GDM1 (cell line): ENCODE results near the gene CABP4.
"Not testable (repeated sequence)": the region's sequence is repeated elsewhere in the genome, so short reads cannot be mapped to it uniquely, and the experiment has no call there.

ENCODE experiments used
- DNase-seq: peaks from one replicate; lab custom pipeline; 2025; lab: John Stamatoyannopoulos, UW

The CABP4 gene

DNA sequence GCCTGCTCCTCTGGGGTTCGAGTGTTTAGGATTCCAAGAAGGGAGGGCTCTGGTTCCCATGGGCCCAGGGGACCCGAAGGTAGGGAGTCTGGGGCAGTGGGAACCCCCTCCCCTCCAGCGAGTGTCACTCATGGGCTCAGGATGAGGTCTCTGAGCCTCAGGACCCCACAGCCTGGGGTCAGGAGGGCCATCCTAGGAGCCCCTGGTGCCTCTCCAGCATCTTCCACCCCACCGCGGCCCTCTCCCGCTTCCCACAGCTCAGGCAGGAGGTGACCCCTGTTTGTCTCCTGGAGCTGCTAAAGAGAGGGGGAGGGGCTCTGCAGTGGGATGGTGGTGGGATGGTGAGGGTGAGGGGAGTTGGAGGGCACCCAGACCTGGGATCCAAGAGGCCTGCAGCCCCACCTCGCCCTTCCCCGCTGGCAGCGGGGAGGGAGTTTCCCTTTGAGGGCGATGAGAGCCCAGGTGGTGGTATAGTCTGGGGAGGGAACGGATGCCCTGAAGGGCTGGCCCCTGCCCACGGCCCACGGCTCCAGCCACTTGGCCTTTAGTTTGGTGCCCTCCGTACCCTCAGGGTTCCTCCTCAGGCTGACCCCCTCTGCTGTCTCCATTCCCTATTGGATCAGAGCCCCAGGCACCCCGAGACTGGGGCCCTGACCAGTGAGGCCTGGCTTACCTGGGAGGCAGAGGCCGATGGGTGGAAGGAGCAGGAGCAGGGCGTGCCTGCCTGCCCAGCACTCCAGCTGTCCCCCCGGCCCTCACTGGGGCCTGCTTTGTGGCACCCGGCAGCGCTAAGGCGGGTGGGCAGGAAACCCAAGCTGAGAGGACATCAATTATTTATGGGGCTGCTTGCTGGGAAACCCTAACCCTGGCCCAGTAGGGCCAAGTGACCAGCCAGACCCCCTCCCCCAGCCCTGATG is 1.1 kb upstream of the CABP4 start:
- no peak for DNase-seq

DNA sequence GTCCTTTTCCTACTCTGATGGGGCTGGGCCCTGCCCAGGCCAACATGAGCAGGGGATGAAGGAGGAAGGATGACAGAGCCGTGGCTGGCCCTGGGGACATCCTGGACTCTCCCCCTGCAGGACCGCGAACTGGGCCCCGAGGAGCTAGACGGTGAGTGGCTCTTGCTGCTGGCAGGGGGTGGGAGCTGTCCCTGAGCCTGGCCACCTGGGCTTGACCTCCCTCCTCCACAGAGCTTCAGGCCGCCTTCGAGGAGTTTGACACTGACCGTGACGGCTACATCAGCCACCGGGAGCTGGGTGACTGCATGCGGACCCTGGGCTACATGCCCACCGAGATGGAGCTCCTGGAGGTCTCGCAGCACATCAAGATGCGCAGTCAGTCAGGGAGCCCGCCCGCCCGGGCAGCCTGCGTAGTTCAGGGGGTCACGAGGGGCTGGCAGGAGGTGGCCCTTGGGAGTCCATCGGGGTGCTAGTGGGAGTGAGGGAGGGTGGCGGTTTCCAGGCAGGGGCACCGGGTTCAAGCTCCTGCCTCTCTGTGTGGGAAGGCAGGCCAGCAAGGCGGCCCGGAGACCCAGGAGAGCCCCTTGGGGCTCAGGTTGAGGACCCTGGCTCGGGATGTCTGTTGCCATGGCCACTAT is 1.0 kb downstream of the CABP4 start:
- no peak for DNase-seq

DNA sequence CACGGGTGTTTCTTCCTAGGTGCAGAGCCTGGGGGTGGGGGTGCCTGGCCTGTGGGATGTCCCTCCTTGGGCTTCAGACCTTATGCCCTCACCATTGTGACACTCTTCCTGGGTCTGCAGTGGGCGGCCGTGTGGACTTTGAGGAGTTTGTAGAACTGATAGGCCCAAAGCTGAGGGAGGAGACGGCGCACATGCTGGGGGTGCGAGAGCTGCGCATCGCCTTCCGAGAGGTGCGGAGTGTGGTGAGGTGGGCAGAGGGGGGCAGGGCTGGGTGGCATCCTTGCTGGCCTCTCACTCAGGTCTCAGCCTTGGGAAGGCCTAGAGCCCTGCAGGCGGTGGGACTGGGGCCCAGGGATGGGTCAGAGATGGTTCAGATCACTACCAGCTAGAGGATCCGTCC is 2.3 kb downstream of the CABP4 start:
- no peak for DNase-seq

DNA sequence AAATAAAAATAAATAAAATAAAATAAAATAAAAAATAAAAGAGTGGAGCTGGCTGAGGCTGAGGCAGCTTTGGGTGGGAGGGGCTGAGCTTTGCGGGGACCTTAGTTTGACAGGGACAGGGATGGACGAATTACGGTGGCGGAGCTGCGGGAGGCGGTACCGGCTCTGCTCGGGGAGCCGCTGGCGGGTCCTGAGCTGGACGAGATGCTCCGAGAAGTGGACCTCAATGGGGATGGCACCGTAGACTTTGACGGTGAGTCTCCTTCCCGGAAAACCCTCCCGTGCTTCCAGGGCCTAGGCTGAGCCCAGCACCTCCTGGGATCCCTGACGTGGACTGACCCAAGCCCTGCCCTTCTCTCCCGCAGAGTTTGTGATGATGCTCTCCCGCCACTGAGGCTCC is 3.1 kb downstream of the CABP4 start:
- no peak for DNase-seq

DNA sequence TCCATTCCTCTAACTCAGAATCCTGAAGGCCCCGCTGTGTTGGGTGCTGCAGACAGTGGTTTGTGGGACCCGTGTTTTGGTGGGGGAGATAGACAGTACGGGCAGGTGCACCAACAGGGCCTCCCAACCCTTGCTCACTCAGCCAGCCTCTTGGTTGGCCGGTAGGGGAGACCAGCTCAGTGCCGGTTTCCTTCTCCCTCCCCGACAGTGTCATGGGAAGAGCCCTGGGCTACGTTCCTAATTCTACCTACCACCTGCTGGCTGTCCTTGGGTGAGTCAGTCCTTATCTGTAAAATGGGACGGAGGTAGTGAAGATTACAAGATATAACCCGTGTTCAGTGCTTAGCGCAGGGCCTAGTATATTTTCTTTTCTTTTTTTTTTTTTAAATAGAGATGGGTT is 8.0 kb downstream of the CABP4 start:
- no peak for DNase-seq

DNA sequence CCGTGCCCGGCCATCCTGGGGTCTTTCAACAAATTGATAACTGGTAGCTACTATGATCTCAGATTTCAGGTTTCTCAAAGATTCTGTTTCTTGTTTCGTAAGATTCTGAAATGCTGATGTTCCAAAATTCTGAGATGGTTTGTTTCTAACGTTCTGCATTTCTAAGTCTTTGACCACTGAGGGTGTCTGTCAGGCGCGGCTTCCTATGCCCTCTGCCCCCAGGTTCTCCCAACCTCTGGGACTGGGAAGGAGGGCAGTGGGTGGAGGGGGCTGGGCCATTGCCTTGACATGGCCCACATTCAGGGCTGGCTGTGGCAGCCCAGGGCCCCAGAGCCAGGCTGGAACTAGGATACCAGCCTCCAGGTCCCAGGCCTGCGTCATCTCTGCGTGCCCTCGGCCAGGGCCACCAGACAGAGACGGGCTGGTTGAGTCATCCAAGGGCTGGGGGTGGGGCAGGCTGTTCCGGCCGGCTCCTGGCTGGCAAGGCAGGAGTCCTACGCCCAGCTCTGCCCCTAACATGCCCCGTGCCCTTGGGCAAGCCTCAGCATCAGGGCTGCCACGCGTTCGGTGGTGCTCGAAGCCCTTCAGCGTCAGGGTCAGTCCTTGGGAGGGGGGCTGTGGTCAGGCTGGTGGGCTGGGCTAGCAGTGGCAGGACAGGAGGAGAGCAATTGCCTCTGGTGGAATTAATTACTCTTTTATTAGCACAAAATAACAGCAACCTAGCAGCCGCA is 8.7 kb downstream of the CABP4 start:
- no peak for DNase-seq

DNA sequence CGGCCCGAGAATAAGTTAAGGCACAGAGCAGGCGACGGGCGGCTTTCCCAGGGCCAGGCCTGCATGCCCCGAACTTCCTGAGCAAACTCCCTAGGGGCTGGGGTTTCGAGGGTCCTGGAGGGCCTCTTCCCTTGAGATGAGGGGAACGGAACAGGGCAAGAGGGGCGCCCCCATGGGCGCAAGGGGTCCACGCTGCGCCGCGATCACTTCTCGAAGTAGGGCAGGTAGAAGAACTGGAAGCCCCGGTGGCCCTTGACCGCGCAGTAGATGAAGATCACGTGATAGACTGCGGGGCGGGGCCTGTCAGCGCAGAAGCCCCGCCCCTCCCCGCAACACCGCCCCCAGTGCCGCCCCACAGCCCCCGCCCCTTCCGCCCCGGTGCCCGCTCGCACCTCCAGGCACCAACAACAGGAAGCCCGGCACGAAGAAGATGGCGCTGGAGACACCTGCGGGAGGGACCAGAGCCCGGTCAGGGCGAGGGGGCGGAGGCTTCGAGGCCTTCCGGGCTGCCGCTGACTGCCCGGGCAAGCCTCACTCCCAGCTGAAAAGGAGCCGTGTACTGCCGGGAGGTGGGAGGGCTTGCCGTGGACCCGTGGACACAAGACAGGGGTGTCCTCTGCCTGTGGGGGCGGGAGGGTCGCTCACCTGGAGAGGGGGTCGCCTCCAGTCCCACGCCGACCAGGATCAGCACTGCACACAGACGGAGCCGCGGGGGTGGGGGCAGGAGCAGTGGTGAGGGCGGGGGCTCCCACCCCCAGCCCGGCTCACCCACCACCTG is 9.4 kb downstream of the CABP4 start:
- peak; percentile 83 for DNase-seq

DNA sequence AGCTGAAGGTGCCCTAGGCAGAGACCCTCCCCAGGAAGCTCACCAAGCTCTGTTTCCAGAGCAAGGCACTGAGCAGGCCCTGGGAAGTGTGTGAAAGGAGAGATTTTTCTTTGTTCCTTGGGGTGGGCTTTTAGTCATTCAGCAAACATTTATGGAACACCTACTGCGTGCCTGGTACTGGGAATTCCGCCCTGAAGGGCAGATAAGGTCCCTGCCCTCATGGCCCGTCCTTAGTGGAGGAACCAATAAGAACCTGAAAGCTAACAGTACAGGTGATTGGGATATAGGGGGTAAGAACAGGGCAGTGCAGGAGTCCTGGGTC is 10.0 kb downstream of the CABP4 start:
- DNase-seq = no peak

DNA sequence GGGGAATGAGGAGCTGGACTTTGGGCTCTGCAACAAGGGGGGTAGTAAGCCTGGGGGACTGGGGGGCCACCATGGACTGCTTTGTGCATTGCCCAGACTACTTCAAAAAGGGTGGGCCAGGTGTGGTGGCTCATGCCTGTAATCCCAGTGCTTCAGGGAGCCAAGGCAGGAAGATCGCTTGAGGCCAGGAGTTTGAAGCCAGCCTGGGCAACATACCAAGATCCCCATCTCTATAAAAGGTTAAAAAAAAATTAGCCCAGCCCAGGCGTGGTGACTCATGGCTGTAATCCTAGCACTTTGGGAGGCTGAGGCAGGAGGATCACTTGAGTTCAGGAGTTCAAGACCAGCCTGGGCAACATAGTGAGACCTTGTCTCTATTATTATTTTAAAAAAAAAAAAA is 10.4 kb downstream of the CABP4 start:
- not testable (repeated sequence) for DNase-seq

DNA sequence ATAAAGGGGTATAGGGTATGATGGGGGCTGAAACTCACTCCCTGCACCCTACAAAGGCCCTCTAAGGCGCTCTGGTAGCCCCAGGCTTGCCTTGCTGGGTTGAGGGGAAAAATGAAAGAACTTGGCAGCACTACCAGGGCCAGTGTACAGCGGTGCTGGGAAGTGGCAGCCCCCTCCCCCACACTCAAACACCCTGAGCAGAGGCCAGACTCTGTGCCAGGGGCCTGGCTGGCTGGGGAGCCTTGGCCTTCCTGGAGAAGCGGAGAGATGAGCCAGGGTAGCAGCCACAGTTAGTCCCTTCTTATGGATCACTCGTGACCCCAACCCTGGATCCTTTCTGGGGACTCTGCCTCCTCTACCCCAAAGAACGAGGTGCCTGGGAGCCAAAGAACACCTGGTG is 11.2 kb downstream of the CABP4 start:
- no peak for DNase-seq

DNA sequence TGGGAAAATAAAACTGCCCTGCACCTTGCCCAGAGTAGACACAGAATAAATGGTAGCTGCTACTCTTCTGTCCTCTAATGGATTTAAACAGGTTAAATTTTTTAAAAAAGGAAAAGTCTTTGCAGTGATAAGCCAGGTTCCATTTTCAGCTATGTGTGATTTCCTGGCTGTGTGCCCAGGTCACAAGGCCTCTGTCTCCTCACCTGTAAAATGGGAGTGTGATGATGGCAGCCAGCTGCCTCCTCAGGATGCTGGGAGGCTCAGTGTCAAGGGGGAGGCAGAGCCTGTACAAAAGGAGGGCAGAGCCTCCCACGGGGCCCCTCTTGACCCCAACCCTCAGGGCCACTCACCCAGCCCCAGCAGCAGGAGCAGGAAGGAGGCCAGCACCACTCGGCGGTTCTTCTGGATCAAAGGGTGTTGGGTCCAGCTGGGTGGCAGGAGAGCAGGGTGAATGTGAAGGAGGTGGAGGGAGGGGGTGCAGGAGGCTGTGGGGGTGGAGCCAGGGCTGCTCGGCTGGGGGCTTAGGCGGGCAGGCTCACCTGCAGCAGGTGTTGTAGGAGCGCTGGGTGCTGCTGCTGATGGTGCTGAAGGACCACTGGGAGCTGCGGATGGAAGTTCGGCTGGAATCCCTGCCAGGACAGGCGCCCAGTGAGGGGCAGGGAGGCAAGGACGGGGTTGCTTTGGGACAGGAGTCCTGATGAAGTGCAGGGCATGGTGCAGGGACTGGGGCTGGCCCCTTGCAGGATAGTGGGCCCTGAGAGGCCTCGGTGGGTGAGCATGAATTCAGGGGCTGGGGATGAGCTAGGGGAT is 12.0 kb downstream of the CABP4 start:
- DNase-seq = no peak

DNA sequence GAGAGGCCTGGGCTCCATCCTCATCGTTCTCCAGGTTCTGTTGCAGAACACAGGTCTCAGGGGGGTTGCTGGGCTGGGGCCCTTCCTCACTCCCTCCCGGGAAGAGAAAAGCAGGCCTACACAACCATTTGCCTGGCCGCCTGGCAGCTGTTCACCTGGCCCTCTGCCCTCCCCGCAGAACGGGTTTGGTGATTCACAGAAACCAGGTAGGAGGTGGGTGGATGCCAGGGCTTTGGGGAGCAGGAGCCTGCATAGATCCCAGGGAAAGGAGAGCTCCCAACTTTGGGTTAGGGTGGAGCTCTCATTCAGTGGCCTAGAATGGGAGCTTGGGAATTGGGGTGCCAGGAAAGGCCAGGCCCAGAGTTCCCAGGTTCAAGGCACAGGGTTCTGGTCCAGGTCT is 12.9 kb downstream of the CABP4 start:
- DNase-seq = no peak

DNA sequence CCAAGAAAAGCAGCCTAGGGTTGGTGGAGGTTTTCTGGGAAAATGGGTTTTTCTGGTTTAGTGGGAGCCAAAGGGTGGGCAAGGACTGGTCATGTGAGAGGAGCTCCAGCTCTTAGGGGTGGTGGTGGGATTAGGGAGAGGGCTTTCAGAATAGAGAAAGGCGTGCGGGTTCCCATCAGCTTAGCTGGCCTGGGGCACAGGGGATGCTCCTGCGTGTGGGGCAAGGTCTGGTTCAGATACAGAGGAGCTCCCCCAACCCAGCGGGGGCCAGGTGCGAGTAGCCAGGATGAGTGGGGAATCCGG is 13.3 kb downstream of the CABP4 start:
- DNase-seq = no peak

DNA sequence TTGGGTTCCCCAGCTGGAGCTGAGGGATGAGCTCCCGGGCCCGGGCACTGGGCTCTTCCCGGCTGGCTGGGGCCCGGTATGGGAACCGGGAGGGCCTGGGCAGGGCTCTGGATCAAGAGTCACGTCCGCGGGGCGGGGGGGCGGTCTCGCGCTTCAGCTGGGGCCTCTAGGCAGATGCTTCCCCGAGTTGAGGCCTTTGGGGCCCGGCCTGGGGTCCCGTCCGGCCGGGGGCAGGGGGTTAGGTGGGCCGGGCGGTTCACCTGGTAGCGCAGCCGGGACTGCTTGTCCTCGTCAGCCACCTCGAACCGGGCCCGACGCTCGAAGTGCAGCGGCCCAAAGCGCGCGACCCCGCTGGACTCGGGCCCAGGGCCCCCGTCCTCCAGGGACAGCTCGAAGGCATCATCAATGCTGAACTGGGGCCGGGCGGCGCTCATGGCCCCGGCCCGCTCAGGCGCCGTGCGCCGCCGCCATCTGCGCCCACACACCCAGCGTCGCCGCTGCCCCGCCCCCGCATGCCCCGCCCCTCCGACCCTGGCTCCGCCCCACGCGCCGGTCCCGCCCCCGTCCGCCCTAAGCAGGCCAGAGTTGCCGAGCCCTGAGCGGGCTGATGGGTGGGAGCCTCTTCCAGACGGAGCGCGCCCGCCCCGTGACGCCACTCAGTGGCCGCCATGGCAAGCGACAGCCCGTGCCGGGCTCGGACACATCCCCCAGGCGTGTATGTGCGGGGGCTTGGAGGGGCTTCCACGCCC is 13.8 kb downstream of the CABP4 start, which contains the start of gene TMEM134:
TSS of gene TMEM134 (minus strand) at position 493 of the 749 bp plus-strand sequence. CDS start at position 434, 59 bp downstream.
- peak; percentile 88 for DNase-seq

DNA sequence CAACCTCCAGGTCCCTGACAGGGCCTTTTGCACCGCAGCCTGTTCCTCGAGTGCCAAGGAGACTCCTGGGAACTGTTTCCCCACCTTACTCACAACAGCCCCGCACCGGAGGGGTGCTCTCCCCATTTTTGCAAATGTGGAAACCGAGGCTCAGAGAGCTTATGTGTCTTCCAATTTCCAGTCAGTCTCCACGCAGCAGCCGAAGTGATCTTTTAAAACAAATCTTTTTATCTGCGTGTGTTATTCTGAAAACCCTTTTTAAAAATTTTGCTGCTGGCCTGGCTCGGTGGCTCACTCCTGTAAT is 14.3 kb downstream of the CABP4 start:
- DNase-seq = no peak

DNA sequence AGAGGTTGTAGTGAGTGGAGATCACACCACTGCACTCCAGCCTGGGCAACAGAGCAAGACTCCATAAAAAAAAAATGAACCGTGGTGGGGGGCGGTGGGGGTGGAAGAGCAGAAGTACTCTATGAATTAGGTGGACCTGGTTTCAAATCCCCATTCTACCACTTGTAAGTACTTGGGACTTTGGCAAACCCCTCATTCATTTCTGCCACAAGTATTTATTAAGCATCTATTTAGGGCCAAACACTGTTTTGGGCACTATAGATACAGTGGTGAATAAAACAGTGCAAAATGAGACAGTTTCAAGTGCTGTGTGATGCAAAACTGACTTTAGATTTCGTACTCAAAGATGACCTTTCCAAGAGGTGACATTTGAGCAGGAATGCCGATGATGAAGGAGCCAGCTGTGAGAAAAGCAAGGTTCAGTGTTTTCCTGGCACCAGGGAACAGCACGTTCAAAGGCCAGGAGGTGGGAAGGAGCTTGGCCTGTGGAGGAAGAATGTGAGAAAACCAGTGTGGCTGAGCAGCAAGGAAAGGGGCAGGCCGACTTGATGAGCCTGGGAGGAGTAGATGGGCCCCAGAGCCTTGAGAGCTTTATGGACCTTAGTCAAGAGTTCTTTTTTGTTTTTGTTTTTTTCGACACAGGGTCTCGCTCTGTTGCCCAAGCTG is 15.3 kb downstream of the CABP4 start:
- DNase-seq = no peak

DNA sequence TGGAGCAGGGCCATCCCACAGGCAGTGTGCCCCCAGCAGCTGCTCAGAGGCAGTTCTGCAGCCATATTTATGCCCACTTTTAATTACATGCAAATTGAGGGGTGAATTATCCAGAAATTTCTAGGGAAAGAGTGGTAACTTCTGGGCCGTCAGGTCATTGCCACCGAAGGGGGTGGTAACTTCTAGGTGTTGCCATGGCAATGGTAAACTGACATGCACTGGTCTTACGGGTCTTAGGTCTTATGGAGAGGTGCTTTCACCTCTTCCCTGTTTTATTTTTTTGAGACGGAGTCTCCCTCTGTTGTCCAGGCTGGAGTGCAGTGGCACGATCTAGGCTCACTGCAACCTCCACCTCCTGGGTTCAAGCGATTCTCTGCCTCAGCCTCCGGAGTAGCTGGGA is 17.7 kb downstream of the CABP4 start:
- no peak for DNase-seq

DNA sequence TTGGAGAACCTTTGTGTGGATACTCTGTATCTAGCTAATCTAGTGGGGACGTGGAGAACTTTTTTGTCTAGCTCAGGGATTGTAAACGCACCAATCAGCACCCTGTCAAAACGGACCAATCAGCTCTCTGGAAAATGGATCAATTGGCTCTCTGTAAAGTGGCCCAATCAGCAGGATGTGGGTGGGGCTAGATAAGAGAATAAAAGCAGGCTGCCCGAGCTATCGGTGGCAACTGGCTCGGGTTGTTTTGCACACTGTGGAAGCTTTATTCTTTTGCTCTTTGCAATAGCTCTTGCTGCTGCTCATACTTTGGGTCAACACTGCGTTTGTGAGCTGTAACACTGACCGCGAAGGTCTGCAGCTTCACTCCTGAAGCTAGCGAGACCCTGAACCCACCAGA is 21.5 kb downstream of the CABP4 start:
- DNase-seq = not testable (repeated sequence)

DNA sequence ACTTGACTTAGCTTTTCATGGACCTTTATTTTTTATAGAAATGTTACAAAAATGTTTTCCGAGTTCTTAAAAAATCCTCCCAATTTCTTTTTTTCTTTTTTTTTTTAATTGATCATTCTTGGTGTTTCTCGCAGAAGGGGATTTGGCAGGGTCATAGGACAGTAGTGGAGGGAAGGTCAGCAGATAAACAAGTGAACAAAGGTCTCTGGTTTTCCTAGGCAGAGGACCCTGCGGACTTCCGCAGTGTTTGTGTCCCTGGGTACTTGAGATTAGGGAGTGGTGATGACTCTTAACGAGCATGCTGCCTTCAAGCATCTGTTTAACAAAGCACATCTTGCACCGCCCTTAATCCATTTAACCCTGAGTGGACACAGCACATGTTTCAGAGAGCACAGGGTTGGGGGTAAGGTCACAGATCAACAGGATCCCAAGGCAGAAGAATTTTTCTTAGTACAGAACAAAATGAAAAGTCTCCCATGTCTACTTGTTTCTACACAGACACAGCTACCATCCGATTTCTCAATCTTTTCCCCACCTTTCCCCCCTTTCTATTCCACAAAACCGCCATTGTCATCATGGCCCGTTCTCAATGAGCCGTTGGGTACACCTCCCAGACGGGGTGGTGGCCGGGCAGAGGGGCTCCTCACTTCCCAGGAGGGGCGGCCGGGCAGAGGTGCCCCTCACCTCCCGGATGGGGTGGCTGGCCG is 22.3 kb downstream of the CABP4 start:
- not testable (repeated sequence) for DNase-seq
